Stimulated activated naive CD8-positive, alpha-beta T cell treated with anti-CD3 and anti-CD28 coated beads, Interleukin-15, amount 100 ng/mL, for 72 hours (primary cell): ENCODE results near the gene OR10G3.
A peak's percentile ranks its signal among the peaks of the same experiment; 100 is the strongest.

Experiments used
- ATAC-seq: fragments of 150-1000 bp; cut with Tn5 transposase; 2 replicates; pipeline ENCODE4 v1.10.0; 2021; ENCODE audit warnings: mild to moderate bottlenecking, moderate library complexity
- DNase-seq, 2 donors: peaks; one replicate each; pipeline ENCODE4 v3.0.0; 2021 to 2022
- H3K27ac Mint-ChIP-seq, 2 donors: one replicate each; pipeline ENCODE4 v1.8.0; 2022; ENCODE audit warnings: mild to moderate bottlenecking in 2 of 2, mixed read lengths in 2 of 2, moderate library complexity in 2 of 2
- H3K27me3 Mint-ChIP-seq: one replicate; pipeline ENCODE4 v1.8.0; 2022; ENCODE audit warnings: mixed read lengths
- H3K4me1 Mint-ChIP-seq: one replicate; pipeline ENCODE4 v1.8.0; 2022; ENCODE audit warnings: mild to moderate bottlenecking, mixed read lengths
- H3K4me3 Mint-ChIP-seq, 2 donors: one replicate each; pipeline ENCODE4 v1.8.0; 2022; ENCODE audit warnings: mild to moderate bottlenecking in 2 of 2, mixed read lengths in 2 of 2, moderate library complexity in 1 of 2
- H3K9me3 Mint-ChIP-seq, 2 donors: one replicate each; pipeline ENCODE4 v1.8.0; 2022; ENCODE audit warnings: mixed read lengths in 2 of 2

OR10G3 gene

DNA sequence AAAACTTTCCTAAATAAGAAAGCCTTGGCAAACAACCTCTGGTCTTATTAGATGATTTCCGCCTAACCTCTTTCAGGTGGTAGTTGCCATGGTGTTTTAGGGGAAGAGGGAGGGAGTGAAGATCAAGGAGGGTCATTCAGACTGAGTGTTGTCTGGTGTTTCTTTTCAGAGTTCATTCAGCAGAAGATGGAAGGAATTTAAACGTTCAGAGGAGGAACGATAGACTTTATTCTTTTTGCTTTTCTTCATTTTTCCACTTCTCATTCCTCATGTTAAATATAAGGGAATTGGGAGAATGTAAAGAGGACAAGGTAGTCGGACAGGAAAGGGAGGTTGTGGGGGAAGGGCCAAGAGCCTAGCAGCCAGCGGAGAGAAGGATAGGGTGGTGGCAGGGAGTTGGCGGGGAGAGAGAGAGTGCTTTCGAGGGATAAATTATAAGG is 36.3 kb downstream of the OR10G3 start:
- Mint-ChIP-seq H3K9me3 (no peaks in the 10 kb centered on the region), H3K27ac (no peak overlapping the region), H3K4me3 (no peak overlapping the region), H3K27me3 (peaks cover 13% of the 10 kb centered on the region), H3K4me1 (no peaks in the 10 kb centered on the region)
- no peak for DNase-seq
- no peak for ATAC-seq

DNA sequence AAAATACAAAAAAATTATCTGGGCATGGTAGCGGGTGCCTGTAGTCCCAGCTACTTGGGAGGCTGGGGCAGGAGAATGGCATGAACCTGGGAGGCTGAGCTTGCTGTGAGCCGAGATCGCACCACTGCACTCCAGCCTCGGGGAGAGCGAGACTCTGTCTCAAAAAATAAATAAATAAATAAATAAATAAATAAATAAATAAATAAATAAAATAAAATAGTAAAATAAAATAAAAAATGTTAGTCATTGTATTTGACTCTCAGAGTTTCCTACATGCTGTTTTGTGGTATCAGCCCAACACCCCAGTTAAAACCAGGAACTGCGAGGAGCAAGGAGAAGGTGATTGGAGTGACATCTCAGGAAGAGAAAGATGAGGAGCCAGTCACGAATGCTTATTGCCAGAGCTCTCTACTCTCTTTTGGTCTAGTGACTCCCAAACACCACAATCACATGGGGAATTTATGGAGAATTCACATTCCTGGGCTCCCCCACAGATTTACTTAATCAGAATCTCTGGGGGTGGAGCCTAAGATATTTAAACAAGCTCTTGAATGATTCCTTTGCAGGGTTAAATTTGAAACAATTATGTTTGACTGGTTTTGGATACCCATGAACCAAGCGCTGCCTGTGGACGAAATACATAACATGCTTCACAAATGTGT is 38.3 kb downstream of the OR10G3 start:
- no peak for DNase-seq
- Mint-ChIP-seq H3K4me1 (peaks cover 8% of the 10 kb centered on the region), H3K27me3 (peaks cover 32% of the 10 kb centered on the region), H3K9me3 (no peaks in the 10 kb centered on the region), H3K27ac (no peak overlapping the region), H3K4me3 (no peak overlapping the region)
- ATAC-seq = no peak

DNA sequence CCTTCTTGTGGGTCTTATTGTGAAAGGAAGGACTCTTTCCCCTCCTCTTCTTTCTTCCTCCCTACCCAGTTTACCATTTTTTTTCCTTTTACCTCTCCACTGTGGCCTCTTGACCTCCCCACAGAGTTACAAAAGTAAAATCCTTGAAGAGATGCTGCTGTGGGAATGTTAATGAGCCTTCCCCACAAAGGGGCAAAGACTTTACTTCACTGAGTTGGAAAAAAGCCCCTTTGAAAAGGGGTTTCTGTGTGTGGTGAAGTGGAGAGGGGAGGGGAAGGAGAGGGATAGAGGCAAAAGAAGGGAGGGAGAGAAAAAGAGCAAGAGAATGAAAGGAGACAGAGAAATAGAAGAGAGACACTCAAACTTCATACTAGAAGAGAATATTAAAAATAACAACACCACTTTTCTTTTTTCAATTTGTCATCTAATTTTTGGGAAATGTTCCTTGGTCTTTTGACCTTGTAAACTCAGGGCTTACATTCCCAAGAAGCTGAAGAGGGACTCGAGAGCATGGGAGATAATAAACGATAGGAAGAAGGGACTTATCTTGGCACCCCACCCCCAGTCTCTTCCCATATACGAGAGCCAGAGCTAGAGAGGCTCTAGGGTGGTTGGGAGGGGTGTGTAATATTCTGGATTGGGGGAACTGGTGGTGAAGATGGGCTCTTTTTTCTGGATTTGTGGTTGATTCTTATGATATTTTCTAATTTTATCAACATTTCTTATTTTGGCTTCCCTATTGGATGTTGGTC is 40.5 kb downstream of the OR10G3 start:
- Mint-ChIP-seq H3K27me3 (peaks cover 54% of the 10 kb centered on the region), H3K27ac (no peak overlapping the region)
- ATAC-seq = no peak

DNA sequence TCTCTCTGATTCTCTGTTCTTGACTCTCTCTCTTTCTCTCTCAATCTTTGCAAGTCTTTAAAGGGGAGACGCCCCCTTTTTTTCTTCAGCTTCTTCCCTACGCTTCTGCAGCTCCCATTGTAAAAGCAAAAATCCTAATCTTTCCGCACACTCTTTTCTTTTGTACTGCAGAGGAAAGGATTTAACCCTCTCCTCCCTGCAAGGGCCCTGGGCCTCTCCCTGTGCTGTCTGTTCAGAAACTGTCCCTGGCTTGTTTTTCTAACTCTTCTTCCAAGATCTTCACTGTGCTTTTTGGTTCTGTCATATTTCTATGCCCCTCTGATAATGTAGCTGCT is 42.8 kb downstream of the OR10G3 start:
- Mint-ChIP-seq H3K27ac (no peak overlapping the region), H3K4me3 (peak overlapping the region; percentile 13 to 20), H3K4me1 (peaks cover 13% of the 10 kb centered on the region), H3K9me3 (no peaks in the 10 kb centered on the region), H3K27me3 (peaks cover 57% of the 10 kb centered on the region)
- no peak for ATAC-seq
- DNase-seq = no peak

More for the DNA sequence above, 40.5 kb downstream of the OR10G3 start:
- peaks cover 13% of the 10 kb centered on the region for H3K4me1 Mint-ChIP-seq
- no peaks in the 10 kb centered on the region for H3K9me3 Mint-ChIP-seq
- no peak overlapping the region for H3K4me3 Mint-ChIP-seq
- DNase-seq = no peak

DNA sequence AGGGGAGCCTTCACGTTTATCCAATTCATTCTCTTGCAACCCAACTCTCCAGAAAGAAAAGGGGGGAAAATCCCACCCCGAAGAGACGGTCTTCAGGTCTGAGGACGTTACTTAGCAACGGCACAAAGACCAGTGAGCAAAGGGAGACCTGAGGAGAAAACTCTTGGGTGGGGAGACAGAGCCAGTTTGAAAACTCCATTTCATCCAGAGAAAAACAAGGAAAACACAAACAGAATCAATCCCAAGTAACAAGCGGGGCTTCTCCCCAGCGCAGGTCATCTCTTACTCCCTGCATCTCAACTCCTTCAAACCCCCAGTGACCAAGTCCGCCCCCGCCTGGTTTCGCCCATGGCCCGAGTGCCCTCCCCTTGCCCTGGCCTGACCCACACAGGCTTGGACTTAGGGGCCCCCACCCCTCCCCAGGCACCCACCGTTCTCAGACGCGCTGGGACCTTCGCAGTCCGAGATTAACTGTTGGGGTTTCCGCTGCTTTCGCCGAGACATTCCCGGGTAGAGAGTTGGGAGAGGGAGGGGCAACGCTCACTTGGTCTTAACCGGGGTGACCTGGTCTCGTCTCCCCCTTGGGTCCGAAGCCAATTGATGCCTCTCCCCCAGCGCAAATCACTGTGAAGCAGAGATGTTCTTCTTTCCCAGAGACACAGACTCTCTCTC is 43.3 kb downstream of the OR10G3 start:
- no peaks in the 10 kb centered on the region for H3K9me3 Mint-ChIP-seq
- H3K4me3 Mint-ChIP-seq = peak overlapping the region; percentile 13 to 48
- ATAC-seq = peak; percentile 23
- DNase-seq = no peak
- peaks cover 13% of the 10 kb centered on the region for H3K4me1 Mint-ChIP-seq
- H3K27me3 Mint-ChIP-seq = peaks cover 57% of the 10 kb centered on the region
- no peak overlapping the region for H3K27ac Mint-ChIP-seq

DNA sequence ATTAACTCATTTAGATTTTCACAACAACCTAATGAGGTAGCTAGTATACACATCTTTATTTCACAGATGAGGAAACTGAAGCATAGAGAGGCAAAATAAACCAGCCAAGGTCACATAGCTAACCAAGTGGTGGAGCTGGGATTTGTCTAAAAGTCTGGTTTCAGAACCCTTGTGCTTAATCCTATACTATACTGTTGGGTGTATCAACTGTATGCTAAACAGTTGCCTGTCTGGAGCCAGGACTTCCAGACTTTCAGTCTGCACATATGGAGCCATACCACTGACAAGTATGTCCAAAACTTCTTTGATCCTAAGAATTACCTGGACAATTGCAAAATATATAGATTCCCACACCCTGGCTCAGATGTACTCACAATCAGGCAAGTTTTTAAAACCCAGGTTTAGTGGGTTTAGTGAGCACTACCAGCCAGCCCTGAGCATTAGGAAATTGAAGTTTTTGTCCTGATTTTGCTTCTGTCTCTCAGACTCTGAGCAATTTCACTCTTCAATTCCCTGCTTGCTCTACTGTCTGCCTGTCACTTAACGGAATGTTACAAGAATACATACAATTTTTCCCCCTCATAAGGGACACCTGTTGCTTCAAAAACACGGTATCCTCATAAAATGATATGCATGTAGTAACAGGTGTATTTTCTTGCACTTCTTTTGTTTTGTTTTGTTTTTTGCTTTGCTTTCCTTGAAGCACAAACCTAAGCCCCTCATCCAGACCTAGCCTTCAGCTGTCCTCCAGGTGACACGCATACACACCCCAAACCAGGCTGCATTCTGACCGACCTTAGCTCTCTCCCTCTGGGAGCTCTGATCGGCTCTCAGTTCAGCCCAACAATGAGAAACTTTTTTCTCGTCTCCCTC is 44.1 kb downstream of the OR10G3 start:
- DNase-seq = no peak
- ATAC-seq = no peak
- peaks cover 13% of the 10 kb centered on the region for H3K4me1 Mint-ChIP-seq
- no peaks in the 10 kb centered on the region for H3K9me3 Mint-ChIP-seq
- H3K27ac Mint-ChIP-seq = no peak overlapping the region
- peak overlapping the region; percentile 13 to 48 for H3K4me3 Mint-ChIP-seq
- peaks cover 57% of the 10 kb centered on the region for H3K27me3 Mint-ChIP-seq

DNA sequence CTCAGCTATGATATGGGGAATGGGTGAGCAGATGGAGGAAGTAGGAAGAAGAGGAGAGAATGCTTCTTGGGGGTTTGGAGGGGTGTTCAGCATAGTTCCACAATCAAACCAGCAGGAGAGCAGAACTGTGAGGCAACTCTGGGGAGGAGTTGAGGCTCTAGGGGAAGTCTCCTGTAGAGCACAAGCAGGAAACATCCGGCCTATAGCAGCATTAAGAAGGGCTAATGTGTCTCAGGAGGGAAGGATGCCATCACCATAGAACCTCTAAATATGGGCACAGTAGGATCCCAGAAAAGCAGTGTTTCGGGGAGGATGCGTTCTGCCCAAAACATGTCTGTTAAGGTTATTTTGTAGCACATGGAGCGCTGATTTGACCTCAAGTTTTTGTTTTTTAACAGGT is 45.3 kb downstream of the OR10G3 start:
- Mint-ChIP-seq H3K9me3 (no peaks in the 10 kb centered on the region), H3K4me3 (no peak overlapping the region), H3K4me1 (peaks cover 13% of the 10 kb centered on the region), H3K27ac (no peak overlapping the region), H3K27me3 (peaks cover 55% of the 10 kb centered on the region)
- no peak for DNase-seq
- no peak for ATAC-seq

DNA sequence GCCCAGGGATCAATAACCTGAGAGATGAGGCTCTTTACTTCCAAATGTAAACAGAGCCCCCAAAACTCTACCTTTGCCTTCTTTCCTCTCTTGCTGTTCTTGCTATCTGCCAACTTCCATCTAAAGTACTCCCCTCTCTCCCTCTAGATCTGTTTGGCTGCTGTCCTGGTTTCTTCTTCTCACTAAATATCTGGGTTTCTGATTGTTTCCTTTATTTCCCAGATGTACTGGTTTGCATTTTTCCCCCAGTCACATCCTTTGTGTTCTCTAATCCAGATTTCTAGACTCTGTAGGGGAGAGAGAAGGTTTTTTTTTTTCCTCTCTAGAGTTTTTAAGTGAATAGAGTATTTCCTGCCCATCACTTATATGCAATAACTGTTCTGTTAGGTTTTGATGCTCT is 46.6 kb downstream of the OR10G3 start:
- Mint-ChIP-seq H3K27me3 (peaks cover 42% of the 10 kb centered on the region), H3K4me3 (no peak overlapping the region), H3K9me3 (no peaks in the 10 kb centered on the region), H3K4me1 (peaks cover 13% of the 10 kb centered on the region), H3K27ac (no peak overlapping the region)
- ATAC-seq (no peak), DNase-seq (no peak)

DNA sequence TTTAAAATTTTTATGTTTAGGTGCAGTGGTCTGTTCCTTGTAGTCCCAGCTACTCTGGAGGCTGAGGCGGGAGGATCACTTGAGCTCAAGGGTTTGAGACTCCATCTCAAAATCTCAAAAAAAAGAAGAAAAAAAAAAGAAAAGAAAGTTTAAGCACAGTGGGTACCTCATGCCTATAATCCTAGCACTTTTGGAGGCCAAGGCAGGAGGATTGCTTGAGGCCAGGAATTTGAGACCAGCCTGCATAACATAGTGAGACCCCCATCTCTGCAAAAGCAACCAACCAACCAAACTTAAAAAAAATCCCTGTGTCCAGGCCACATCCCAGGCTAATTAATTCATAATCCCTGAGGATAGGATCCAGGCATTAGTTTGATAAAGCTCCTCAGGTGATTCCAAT is 50.4 kb downstream of the OR10G3 start:
- no peak overlapping the region for H3K27ac Mint-ChIP-seq
- peaks cover 5% of the 10 kb centered on the region for H3K27me3 Mint-ChIP-seq
- no peak overlapping the region for H3K4me3 Mint-ChIP-seq
- no peaks in the 10 kb centered on the region for H3K9me3 Mint-ChIP-seq
- no peak for DNase-seq
- peaks cover 21% of the 10 kb centered on the region for H3K4me1 Mint-ChIP-seq
- no peak for ATAC-seq

DNA sequence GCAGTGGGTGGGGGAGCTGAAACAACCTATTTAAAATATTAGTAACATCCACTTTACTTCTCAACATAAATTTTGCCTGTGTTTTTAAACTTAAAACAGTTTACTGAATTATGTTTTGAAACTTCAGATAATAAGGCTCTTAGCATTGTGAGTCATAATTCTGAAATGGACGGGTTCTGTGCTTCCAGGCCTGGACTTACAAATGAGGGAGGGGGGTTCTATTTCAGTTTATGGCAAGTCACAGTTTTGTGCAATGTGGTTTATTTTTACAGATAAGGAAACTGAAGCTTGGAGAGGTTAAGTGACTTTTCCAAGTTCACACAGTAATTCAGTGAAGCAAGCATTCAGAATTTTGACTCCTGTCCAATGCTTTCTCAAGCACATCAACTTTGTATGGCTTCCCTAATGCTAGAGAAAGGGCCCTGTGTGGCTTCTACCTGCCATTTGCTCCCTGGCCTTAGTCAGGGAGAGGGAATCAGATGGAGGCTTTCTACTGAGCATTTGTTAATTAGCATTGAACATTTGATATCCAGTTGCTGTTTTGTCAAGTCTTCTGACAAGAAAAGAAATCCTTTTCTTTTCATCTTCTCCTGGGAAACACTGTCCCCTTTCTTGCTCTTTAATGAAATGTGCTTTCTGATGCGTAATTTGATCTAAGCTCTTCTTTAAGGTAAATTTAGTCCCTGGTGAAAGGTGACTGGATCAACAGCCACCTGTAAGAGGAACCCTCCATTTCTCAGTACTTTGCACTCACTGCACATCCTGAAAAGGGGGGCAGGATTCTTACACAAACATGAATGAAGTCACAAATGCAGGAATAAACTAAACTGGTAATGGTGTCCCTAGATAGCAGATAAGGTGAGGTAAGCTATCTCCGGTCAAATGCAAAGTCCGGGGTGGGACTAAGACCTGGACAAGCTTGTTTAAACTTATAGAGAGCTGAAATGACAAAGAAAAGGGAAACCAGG is 51.2 kb downstream of the OR10G3 start:
- Mint-ChIP-seq H3K27ac (no peak overlapping the region), H3K27me3 (no peaks in the 10 kb centered on the region), H3K9me3 (no peaks in the 10 kb centered on the region), H3K4me1 (peaks cover 24% of the 10 kb centered on the region), H3K4me3 (no peak overlapping the region)
- DNase-seq (no peak), ATAC-seq (no peak)

DNA sequence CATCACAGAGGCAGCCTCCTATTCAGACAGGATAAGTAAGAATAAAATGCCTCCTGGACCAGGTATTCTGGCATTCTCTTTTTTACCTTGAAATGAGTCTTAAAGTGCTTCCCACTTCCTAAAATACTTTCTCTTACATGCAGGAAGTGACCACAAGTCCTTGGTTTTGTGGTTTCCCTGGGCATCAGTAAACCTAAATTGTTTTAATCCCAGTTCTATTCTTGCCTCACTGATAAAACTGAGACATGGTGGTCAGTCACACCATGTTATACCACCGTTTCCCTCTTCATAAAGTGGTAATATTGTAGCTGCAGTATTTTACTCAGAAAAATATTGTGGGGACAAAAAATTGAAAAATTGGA is 52.6 kb downstream of the OR10G3 start:
- Mint-ChIP-seq H3K4me1 (peaks cover 24% of the 10 kb centered on the region), H3K27ac (peak overlapping the region in 1 of 2 donors; percentile 31), H3K9me3 (no peaks in the 10 kb centered on the region), H3K27me3 (no peaks in the 10 kb centered on the region), H3K4me3 (peak overlapping the region; percentile 74 to 87)
- no peak for ATAC-seq
- DNase-seq = no peak

DNA sequence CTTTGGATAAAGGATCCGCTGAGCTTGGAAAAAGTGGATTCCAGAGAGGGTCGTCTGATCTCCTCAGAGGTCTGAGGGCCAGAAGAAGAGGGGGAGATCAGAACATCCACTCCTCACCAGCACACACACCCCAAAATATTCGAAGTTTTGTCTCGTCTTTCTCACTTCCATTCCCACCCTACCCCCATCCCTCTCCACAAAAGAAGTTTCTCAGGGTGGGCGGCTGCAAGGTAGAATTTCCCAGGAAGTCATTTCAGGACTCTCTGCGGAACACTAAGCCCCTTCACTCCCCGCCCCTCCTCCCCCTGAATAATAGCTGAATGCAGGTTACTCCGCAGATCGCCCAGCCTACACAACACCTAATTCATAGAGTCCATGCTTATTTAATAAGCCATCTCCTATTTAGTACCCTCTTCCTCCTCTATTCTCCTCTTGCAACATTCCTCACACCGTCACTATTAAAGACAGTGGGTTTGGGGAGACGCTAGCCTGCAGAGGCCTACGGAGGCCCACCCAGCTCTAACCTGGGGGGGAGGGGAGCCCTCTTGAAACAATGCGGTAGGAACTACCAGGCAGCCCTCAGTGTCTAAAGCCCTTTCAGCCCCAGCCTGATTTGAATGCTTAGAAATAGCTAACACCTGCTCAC is 53.1 kb downstream of the OR10G3 start:
- peak overlapping the region; percentile 37 to 62 for H3K27ac Mint-ChIP-seq
- H3K4me1 Mint-ChIP-seq = peaks cover 24% of the 10 kb centered on the region
- ATAC-seq = no peak

DNA sequence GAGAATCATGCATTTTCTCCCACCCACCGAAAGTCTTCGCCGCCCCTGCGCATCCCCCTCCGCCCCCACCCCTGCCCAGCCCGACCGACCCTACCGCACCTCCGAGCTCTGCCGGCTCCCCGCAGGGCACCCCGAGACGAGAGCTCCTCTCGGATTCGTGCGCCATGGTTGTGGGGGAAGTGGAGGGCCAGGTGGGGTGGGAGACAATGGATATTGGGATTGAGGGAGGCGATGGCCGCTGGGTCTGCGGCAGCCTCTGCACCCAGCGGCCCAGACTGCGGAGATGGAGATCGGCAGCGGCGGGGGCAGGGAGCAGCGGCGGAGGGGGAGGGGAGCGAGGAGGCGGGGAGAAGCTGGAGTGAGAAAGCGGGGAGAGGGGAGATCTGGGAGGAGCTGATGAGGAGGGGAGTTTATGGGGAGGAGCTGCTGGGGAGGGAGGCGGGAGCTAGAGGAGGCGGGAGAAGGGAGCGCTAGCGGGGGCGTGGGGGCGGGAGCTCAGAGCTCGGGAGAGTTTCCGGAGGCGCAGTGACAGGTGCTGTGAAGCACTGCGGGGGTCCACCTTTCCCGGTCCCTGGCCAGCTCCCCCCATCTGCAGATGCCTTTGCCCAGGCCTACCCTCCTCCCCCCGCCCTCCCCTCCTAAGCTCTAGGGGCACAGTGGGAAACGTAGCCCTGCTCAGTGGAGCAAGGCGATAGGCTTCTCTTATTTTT is 53.8 kb downstream of the OR10G3 start, which contains the start of gene SALL2:
TSS of gene SALL2 (minus strand) at position 385 of the 710 bp plus-strand sequence. CDS start at position 166, 219 bp downstream.
- Mint-ChIP-seq H3K9me3 (no peaks in the 10 kb centered on the region), H3K27me3 (no peaks in the 10 kb centered on the region), H3K4me1 (peaks cover 25% of the 10 kb centered on the region), H3K4me3 (peak within 1 kb of the TSS; percentile 74 to 87), H3K27ac (peak within 1 kb of the TSS; percentile 65 to 92)
- ATAC-seq (peak; percentile 77), DNase-seq (peak; percentile 40 to 61)

More for the DNA sequence above, 53.1 kb downstream of the OR10G3 start:
- peak overlapping the region; percentile 74 to 87 for H3K4me3 Mint-ChIP-seq
- no peaks in the 10 kb centered on the region for H3K9me3 Mint-ChIP-seq
- no peaks in the 10 kb centered on the region for H3K27me3 Mint-ChIP-seq
- no peak for DNase-seq
